ENCODE results near the gene GLTPD2.

GRCh38 chr17:4785311-4786105 lies 3.3 kb upstream of the GLTPD2 start:
- no peak for TF ChIP-seq CTCF (IDR thresholded peaks at IDR 0.05)
- TF ChIP-seq POLR2A (IDR thresholded peaks at IDR 0.05), result no peak

Measured in thyroid gland (tissue), 4 donors.